SK-N-SH treated with all-trans-retinoic acid at 6 μM for 48 hours (cell line): Measurements from ENCODE around the gene LRTM1.

Experiments used
- ZFP30 ChIP-seq: fragments of 450-650 bp; formaldehyde crosslinking; IDR thresholded peaks from 2 replicates; pipeline ENCODE4 v1.5.0; 2022; ENCODE audit warnings: mild to moderate bottlenecking, moderate library complexity
- ZNF565 ChIP-seq: fragments of 450-650 bp; formaldehyde crosslinking; conservative IDR thresholded peaks from 2 replicates; pipeline ENCODE4 v1.5.0; 2020; ENCODE audit warnings: low read depth, mild to moderate bottlenecking, moderate library complexity

GRCh38 chr3:54954022-54954421, 26.2 kb upstream of the LRTM1 start:
- TF ChIP-seq ZNF565 (no peak), ZFP30 (CRISPR knock-in tag) (no peak)
